GM10847 (cell line): ENCODE results near the gene PFAS.

ENCODE experiments used
- POLR2A ChIP-seq: IDR thresholded peaks from 2 replicates; pipeline ENCODE4 v1.6.1; 2011; ENCODE audit not compliant: insufficient read length; ENCODE audit errors: extremely low read depth

PFAS gene

GRCh38 chr17:8222630-8223355 is 26.3 kb upstream of the PFAS start:
- TF ChIP-seq POLR2A, result peak; percentile 54

- no peak for TF ChIP-seq POLR2A
These were observed 25.5 kb upstream of the PFAS start for GRCh38 chr17:8223356-8224126.

GRCh38 chr17:8224891-8225812 is 23.9 kb upstream of the PFAS start:
- TF ChIP-seq POLR2A, result no peak

GRCh38 chr17:8225813-8226535 is 23.1 kb upstream of the PFAS start:
- TF ChIP-seq POLR2A, result no peak

- peak; percentile 16 for TF ChIP-seq POLR2A
These were observed 22.4 kb upstream of the PFAS start for GRCh38 chr17:8226536-8227237.

GRCh38 chr17:8227238-8227581 is 21.9 kb upstream of the PFAS start:
- TF ChIP-seq POLR2A, result no peak

GRCh38 chr17:8231701-8232100 is 17.4 kb upstream of the PFAS start:
- no peak for TF ChIP-seq POLR2A

- no peak for TF ChIP-seq POLR2A
These were observed 14.5 kb upstream of the PFAS start for GRCh38 chr17:8234361-8235270.

GRCh38 chr17:8235676-8236075 is 13.4 kb upstream of the PFAS start:
- no peak for TF ChIP-seq POLR2A

GRCh38 chr17:8237175-8237574 is 11.9 kb upstream of the PFAS start:
- TF ChIP-seq POLR2A, result no peak

- no peak for TF ChIP-seq POLR2A
These were observed 11.2 kb upstream of the PFAS start for GRCh38 chr17:8237886-8238285.

- TF ChIP-seq POLR2A, result no peak
These were observed 5.3 kb upstream of the PFAS start for GRCh38 chr17:8243827-8244226.

- no peak for TF ChIP-seq POLR2A
These were observed 4.3 kb upstream of the PFAS start for GRCh38 chr17:8244768-8245167.

- no peak for TF ChIP-seq POLR2A
These were observed 772 bp downstream of the PFAS start for GRCh38 chr17:8249621-8250500.
